HL-60 (cell line): ENCODE measurements around the gene DENND4B.

ENCODE experiments used
- CTCF ChIP-seq: IDR thresholded peaks from one replicate; pipeline ENCODE4 v1.5.1; 2011; ENCODE audit warnings: low read length, control low read depth, inconsistent platforms; ENCODE audit not compliant: insufficient read depth
- GABPA ChIP-seq: IDR thresholded peaks from 2 replicates; pipeline ENCODE4 v1.6.1; 2012; ENCODE audit warnings: low read depth
- POLR2AphosphoS5 ChIP-seq: IDR thresholded peaks from 2 replicates; pipeline ENCODE4 v1.6.1; 2012; ENCODE audit warnings: low read depth
- REST ChIP-seq: IDR thresholded peaks from 2 replicates; pipeline ENCODE4 v1.6.1; 2012; ENCODE audit warnings: low read depth; ENCODE audit not compliant: insufficient replicate concordance
- SPI1 ChIP-seq: IDR thresholded peaks from 2 replicates; pipeline ENCODE4 v1.6.1; 2012; ENCODE audit warnings: low read depth, mild to moderate bottlenecking, borderline replicate concordance

- TF ChIP-seq CTCF (no peak), POLR2AphosphoS5 (no peak), REST (no peak), GABPA (no peak), SPI1 (no peak)
Observed at GRCh38 chr1:153968972-153969371, 22.5 kb upstream of the DENND4B start.
